Gastrocnemius medialis (tissue), 4 donors: ENCODE data around the gene ROR2.

ENCODE experiments used
- CTCF ChIP-seq, 5 experiments: fragments of 450-650 bp in 3 of 5; fragments of 200-600 bp in 2 of 5; sonication (generic) in 2 of 5; IDR thresholded peaks in 4 of 5; conservative IDR thresholded peaks in 1 of 5; 1 replicate in 4 of 5; 2 replicates in 1 of 5; pipeline ENCODE4 v1.5.1; 2016 to 2019; ENCODE audit warnings: antibody characterized with exemption in 5 of 5, mild to moderate bottlenecking in 3 of 5, moderate library complexity in 3 of 5
- POLR2A ChIP-seq, 2 donors: fragments of 450-650 bp; IDR thresholded peaks; one replicate each; pipeline ENCODE4 v1.6.1; 2017; ENCODE audit warnings: antibody characterized with exemption in 2 of 2, mild to moderate bottlenecking in 2 of 2, moderate library complexity in 2 of 2

GRCh38 chr9:91891915-91892314 is 58.1 kb downstream of the ROR2 start:
- no peak for TF ChIP-seq CTCF (IDR thresholded peaks at IDR 0.05 in 4 of 5, conservative IDR thresholded peaks at IDR 0.05 in 1 of 5)
- TF ChIP-seq POLR2A (IDR thresholded peaks at IDR 0.05): no peak
